Hepatic stellate cell (primary cell): Measurements from ENCODE around the gene FAM13B.

Source experiments
- DNase-seq: peaks from one replicate; pipeline ENCODE4 v3.0.0; 2011; ENCODE audit warnings: low spot score

The FAM13B gene

DNA sequence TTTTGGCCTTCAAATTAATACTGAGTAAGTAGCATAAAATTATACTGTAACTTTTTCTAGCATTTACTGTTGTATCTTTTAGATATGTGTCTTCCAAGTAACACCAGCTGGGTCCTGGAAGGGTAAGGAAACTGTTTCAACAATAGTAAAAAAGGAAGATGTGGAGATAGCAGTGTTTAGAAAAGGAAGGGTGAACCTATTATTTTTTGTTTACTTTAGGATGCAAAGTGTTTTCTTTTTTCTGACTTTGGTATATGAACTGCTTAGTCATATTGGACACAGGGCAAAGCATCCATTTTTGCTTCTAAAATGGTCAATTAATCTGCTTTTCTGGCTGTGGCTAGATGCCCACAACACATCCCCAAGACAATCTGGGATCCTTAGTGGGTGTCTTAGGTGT, 138.3 kb downstream of the FAM13B start:
- DNase-seq, result no peak

DNA sequence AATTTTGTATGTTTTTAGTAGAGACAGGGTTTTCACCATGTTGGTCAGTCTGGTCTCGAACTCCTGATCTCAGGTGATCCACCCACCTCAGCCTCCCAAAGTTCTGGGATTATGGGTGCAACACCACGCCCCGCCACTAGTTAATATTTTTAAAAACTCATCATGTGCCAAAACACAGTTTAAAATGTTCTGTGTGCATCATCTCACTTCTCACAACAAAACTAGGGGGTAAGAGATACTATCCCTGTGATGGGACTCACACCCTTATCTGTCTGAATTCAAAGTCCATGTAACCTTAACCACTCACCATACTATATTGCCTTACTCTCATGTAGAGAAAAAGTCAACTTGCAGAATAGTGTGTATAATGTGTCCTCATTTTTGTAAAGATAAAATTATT, 141.0 kb downstream of the FAM13B start:
- DNase-seq, result no peak

DNA sequence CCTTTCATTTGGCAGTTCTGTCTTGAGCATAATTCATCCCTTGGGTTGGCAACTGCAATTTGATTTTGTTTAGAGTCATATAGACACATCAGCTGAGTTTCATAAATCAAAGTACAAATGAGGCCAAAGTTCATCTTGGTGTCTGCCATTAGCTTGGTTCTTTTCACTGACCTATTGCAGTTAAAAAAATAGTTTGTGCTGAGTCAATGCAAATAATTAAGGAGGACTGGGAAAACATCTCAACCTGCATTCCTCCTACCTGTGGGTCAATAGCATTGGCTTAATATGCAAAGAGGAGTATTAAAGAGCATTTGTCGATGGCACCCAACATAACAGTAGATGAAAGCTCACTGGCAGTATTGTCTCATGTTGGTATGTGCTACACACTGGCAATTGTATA, 142.0 kb downstream of the FAM13B start:
- DNase-seq, result no peak

DNA sequence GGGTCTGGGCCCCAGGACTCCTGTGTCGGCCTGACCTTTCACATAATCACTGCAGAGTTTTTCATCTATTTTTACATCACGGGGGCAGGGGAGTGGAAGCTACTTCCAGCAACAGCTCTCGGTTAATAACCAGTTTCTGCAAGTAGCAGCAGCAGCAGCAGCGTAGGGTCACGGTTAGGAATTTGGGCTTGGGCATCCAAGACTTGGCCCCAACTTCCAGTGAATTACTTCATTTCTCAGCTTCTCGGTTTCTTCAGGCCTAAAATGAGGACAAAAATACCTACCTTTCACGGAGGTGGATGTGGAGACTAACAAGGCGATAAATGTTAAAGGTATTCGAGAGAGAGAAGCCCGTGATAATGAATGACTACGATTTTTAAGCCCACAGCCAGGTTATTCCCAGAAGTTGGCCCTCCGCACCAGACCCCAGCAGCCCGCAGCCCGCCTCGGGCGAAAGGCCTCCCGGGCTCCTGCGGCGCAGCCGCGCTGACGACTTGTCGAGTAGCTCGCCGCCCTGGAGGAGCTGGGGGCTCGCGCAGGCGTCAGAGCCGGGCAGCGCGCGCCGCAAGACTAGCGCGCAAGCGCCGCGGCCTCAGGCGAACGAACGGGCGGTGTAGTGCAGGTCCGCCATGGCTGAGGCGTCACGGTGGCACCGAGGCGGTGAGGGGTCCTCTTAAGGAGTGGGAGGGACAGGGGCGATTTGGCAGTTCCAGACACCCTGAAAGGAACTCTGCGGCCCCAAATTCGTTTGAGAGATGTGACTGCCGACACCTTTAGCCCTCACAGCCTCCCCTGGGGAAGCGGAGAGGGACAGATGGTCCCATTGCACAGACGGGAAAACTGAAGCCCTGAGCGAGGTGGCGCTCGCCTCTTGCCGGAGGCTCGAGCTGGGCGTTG, 143.8 kb downstream of the FAM13B start, which contains the start of gene PKD2L2:
Gene PKD2L2, plus strand, starts transcription at position 595 of the 897 bp plus-strand sequence. Its CDS starts 35 bp downstream, at position 630.
- no peak for DNase-seq

DNA sequence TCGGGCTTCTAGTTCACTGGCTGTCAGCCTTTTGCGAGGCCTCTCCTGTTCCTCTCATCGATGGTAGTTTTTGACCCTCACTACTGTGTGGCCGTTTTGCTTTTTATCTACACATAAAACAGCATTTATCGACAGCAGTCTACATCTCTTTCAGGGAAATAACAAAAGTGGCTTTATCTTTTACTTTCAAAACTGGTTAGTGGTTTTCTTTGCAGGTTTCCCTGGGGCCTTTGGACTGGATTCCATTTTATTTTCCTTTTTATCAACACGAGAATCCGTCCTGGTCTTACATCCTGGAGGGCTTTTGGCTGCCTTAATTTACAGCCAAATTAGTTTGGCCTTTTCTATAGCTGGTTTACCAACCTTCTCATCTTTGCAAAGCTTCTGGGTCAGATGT, 144.4 kb downstream of the FAM13B start:
- no peak for DNase-seq
